Ishikawa (cell line): ENCODE results near the gene ZC2HC1C.

Source experiments
- CEBPB ChIP-seq: IDR thresholded peaks from 2 replicates; pipeline ENCODE4 v1.6.1; 2012
- CREB1 ChIP-seq: IDR thresholded peaks from 2 replicates; pipeline ENCODE4 v1.6.1; 2012; ENCODE audit warnings: low read depth
- EGR1 ChIP-seq: IDR thresholded peaks from 2 replicates; pipeline ENCODE4 v1.6.1; 2012
- EP300 ChIP-seq: IDR thresholded peaks from 2 replicates; pipeline ENCODE4 v1.6.1; 2012; ENCODE audit warnings: borderline replicate concordance
- FOXM1 ChIP-seq: IDR thresholded peaks from 2 replicates; pipeline ENCODE4 v1.6.1; 2012; ENCODE audit warnings: low read depth, borderline replicate concordance
- MAX ChIP-seq: IDR thresholded peaks from 2 replicates; pipeline ENCODE4 v1.6.1; 2012
- NFIC ChIP-seq: IDR thresholded peaks from 2 replicates; pipeline ENCODE4 v1.6.1; 2012
- RAD21 ChIP-seq: IDR thresholded peaks from 2 replicates; pipeline ENCODE4 v1.6.1; 2012; ENCODE audit warnings: low read depth
- REST ChIP-seq: IDR thresholded peaks from 2 replicates; pipeline ENCODE4 v1.6.1; 2012; ENCODE audit warnings: low read depth, mild to moderate bottlenecking
- TAF1 ChIP-seq: IDR thresholded peaks from 2 replicates; pipeline ENCODE4 v1.6.1; 2012; ENCODE audit warnings: low read depth, mild to moderate bottlenecking
- TCF12 ChIP-seq: IDR thresholded peaks from 2 replicates; pipeline ENCODE4 v1.6.1; 2012; ENCODE audit warnings: low read depth
- TEAD4 ChIP-seq: IDR thresholded peaks from 2 replicates; pipeline ENCODE4 v1.6.1; 2012
- USF1 ChIP-seq: IDR thresholded peaks from 2 replicates; pipeline ENCODE4 v1.6.1; 2012
- YY1 ChIP-seq: IDR thresholded peaks from 2 replicates; pipeline ENCODE4 v1.6.1; 2012; ENCODE audit warnings: low read depth
- ZBTB7A ChIP-seq: IDR thresholded peaks from 2 replicates; pipeline ENCODE4 v1.6.1; 2012; ENCODE audit warnings: low read depth

The ZC2HC1C gene

GRCh38 chr14:75059642-75060041, 9.8 kb upstream of the ZC2HC1C start:
- TF ChIP-seq USF1: no peak
- no peak for TF ChIP-seq TCF12
- TF ChIP-seq NFIC: no peak
- TF ChIP-seq CREB1: no peak
- TF ChIP-seq RAD21: no peak
- TF ChIP-seq FOXM1: no peak
- no peak for TF ChIP-seq YY1
- no peak for TF ChIP-seq CEBPB
- no peak for TF ChIP-seq ZBTB7A
- no peak for TF ChIP-seq EP300
- TF ChIP-seq EGR1: no peak
- no peak for TF ChIP-seq MAX
- TF ChIP-seq TEAD4: no peak
- TF ChIP-seq REST: no peak

- TF ChIP-seq USF1 (no peak), CEBPB (no peak), TCF12 (no peak), YY1 (no peak), EP300 (no peak), REST (no peak), CREB1 (no peak), NFIC (no peak), RAD21 (no peak), TEAD4 (no peak), EGR1 (no peak), ZBTB7A (no peak), MAX (no peak)
These were observed 9.0 kb upstream of the ZC2HC1C start for GRCh38 chr14:75060420-75060819.

- TF ChIP-seq ZBTB7A (no peak), YY1 (no peak), CREB1 (no peak), MAX (no peak), REST (no peak), TCF12 (no peak), NFIC (no peak), EGR1 (no peak), USF1 (no peak), EP300 (no peak), CEBPB (no peak), FOXM1 (no peak), RAD21 (no peak), TAF1 (no peak), TEAD4 (no peak)
These were observed 6.4 kb upstream of the ZC2HC1C start for GRCh38 chr14:75063013-75063412.

- TF ChIP-seq TAF1 (peak; percentile 56; the same call in 1 of the 2 replicates), TEAD4 (0 out of 2 replicates have a peak, but pooled peaks have one; percentile 25), CEBPB (no peak), FOXM1 (no peak), MAX (peak; percentile 71), TCF12 (0 out of 2 replicates have a peak, but pooled peaks have one; percentile 33), REST (peak; percentile 55)
These were observed 5.8 kb upstream of the ZC2HC1C start, which contains the start of gene ACYP1 for GRCh38 chr14:75063491-75064204. ACYP1 (minus strand) TSS chr14:75064024; CDS start chr14:75063553, 471 bp downstream.
